Activated CD8-positive, alpha-beta memory T cell treated with anti-CD3 and anti-CD28 coated beads for 48 hours (primary cell): ENCODE results near the gene KCNF1.

ENCODE experiments used
- DNase-seq, 3 experiments: peaks; one replicate each; pipeline ENCODE4 v3.0.0-alpha.2; 2020; ENCODE audit warnings: low read depth in 2 of 3, low spot score in 2 of 3

The KCNF1 gene

DNA sequence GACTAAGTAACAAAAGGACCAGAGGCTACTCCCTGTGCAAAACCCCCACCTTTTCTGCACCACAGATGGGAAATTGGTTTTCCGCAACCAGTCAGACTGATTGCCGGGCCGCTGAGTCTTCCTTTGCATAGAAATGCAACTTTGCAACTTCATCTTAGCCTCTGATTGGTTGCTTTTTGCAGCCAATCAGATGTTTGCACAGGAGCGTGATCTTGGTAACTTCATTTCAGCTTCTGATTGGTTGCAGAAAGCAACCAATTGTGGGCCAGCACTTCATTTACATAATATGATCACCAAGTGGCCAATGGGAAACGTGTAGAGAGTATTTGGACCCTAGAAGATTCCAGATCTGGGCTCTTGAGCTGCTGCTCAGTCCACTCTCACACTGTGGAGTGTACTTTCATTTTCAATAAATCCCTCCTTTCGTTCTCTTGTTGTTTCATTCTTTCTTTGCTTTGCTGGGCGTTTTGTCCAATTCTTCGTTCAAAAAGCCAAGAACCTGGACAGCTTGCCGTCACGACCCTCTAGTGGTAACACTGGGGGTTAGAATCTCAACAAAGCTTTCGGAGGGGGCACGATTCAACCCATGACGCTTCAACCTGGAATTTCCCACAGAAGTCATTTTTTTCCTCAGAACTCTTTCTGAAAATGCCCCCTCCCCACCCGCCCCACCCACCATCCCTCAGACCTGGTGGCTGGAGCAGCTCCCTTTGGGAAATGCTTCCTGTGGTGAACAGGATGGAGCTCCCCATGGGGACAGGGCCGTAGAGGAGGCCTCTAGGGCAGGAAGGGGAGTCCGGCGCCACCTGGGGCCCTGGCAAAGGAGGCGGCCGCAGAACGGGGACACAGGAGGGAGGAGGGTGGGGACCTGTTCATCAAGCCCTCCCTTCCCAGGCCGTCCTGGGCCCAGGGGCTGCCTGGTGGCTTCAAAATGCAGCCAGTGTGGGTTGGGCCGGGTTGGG, 31.8 kb upstream of the KCNF1 start:
- no peak for DNase-seq

GRCh38 chr2:10880586-10881321, 31.0 kb upstream of the KCNF1 start:
- DNase-seq: no peak

DNA sequence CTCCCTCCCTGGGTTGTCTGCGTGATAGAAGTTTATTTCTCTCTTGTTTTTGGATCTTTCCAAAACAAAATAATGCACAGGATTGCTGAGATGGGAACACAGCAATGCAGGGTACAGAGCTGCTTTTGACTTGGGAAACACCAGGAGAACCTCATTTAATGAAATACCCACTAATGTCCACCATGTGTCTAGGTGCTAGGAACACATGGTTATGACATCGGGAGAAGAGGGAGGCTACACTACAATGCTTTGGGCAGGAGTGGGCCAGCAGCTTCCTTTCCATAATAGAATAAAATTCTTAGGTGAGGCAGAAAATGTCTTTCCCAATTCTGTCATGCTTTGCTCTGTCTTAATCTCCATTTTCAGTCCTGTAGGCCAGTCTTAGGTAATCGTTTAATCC, 29.2 kb upstream of the KCNF1 start:
- no peak for DNase-seq

GRCh38 chr2:10883066-10883465, 28.7 kb upstream of the KCNF1 start:
- DNase-seq: no peak

DNA sequence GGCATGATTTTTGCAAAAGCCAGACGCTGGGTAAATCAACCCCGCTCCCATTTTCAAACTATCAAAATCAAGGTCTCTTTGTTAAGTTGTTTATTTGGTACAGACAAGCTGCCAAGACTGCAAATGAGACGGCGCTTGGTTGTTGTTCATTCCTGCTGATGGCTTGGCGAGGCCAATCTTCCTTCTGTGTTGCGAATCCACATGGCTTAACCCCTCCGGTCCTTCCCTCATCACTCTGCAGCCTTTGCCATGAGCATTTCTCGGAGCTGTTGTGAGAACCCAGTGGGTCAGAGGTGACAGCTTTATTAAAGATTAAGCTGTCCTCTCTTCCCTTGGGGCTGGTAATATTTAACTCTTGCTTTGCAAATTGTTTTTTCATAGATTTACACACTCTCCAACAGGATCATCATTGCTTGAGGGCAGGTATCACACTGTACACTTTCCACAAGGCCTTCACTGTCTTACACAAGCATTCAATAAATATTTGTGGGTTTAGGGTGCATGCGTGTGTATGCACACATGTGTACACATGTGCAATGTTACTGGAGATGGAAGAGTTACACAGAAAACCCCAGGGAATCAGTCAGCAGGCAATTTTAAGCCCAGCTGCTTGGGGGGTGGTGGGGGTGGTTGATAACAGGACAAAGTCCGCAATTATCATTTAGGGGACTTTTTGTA, 27.8 kb upstream of the KCNF1 start:
- DNase-seq: no peak

DNA sequence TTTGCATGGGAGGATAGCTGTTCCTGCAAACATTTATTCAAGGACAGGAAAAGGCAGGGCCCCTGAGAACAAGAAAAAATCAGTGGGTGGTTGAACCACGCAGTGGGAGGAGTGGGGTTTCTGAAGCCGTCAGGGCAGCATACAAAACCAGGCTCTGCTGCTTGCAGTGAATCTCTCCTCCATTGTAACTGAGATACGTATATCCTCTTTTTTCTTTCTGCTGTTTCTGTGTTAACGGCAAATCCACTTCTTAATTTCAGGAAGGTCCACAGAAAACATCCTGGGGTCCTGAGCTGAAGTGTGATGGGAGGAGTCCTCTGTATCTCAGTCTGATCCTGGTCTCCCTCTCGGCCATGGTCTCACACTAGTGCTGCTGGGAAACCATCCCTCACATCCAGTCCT, 27.2 kb upstream of the KCNF1 start:
- no peak for DNase-seq

- DNase-seq: no peak
These were observed 26.5 kb upstream of the KCNF1 start for GRCh38 chr2:10885094-10885860.

DNA sequence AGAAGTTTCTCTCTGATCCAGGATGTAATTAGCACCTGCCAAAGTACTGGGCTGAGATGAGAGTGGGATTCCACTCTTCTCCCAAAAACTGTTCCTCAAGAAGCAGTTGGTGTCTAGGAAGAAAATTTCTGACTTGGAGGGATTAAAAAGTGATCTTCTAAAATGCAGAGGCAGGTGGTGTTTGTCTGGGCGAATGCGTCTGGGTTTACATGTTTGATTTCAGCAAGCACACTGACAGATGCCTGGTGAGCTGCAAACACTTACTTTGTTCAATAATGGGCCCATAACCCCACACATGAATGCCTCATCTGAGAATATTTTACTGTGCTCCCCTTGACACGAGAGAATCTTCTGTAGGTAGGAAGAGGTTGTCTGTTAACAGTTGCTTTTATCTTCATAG, 24.3 kb upstream of the KCNF1 start:
- no peak for DNase-seq

DNA sequence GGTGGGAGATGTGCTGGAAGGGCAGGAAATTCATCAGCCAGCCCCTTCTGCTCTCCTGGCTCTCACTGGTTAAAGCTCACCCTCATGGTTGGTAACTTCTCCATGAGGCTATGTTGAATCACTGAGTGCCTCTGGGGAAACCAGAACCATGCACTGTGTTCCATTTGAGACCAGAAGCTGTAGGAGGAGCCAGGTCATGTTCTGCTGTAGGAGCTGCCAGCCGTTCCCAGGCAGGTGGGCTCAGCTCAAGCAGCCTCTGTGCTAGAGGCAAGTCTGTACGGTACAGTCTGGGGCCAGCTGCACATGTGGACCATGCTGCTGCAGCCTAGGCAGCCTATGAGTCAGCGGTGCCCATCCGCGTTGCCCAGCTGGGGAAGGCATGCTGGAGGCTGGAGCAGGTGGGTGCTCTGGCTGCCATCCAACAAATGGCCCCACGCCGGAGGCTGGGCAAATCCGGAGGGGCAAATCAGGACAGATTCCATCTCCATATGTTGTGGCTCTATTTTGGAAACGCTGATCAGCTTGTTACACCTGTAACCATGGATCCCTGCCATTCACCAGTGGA, 22.0 kb upstream of the KCNF1 start:
- DNase-seq: no peak

- no peak for DNase-seq
These were observed 20.9 kb upstream of the KCNF1 start for GRCh38 chr2:10890706-10891270.

DNA sequence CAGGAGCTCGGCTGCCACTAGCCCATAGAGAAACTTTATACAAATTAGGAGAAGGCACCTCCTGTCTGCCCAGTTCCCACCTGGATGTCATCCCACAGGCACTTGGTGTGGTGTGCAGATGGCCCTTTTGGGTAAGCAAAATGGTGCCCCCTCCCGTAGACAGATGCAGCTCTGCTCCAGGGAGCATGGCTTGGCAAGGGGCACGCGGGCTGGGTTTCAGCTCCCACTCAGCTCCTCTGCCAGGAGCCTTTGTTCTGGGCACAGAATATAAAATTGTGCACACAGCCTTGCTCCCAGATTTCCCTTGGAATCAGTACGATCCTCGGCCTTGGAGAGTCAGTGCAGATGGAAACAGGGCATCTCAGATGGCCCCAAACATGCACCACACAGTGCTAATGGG, 20.3 kb upstream of the KCNF1 start:
- no peak for DNase-seq

DNA sequence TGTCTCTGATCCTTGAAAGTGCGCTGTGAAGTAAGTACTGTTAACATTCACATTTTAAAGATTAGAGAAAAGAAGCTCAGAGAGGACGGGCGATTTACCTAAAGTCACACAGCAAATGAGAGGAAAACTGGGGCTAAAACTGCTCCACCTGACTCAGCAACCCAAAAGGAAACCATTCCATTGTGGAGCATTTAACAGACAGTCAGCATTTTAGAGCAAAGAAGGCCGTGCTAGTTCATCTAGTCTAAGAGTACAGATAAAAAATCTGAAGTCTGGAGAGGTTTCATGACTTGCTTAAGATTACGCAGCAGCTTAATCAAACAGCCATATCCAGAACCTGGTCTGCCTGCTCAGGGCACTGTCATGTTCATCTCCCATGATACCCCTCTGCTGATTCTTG, 19.9 kb upstream of the KCNF1 start:
- no peak for DNase-seq

DNA sequence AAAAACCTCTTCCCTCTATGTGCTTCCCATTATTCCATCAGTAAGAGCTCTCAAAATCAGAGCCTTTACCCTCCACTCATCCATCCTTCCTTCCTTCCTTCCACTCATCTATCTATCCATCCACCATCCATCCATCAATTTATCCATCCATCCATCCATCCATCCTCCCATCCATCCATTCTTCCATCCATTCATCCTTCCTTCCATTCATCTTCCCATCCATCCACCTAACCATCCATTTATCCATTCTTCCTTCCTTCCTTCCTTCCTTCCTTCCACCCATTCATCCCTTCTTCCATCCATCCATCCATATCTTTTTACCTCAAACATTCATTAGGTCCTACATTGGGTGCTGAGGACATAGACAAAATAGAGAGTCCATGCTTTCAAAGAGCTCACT, 19.4 kb upstream of the KCNF1 start:
- DNase-seq: no peak

GRCh38 chr2:10892796-10893350, 18.9 kb upstream of the KCNF1 start:
- DNase-seq: no peak

DNA sequence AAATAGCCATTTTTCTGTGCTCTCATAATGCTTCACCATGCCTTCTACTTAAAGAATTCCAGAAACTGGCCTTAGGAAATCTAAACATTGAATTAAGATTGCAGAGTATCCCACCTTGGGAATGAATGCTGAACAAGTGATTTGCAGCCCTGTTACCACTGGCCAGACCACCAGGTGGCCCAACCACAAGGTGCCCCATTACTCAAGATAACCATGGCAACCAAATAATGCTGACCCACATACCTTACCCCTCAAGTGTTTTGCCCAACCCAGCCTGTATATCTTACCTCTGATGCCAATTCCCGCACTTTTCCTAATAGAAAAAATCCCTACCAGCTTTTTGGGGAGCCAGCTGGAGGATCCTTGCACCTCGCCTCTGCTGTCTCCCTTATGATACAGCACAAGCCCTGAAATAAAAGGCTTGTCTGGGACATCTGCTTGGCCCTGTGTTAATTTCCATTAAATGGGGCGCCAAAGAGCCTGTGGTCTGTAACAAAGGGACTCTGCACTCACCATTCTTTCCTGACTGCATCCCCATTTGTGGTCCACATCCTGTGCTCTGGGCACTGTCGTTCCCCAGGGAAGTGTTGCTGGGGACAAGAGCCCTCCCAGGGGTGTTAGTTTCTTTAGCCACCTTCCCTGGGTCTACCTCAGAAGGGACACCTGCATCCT, 17.3 kb upstream of the KCNF1 start:
- DNase-seq: no peak

DNA sequence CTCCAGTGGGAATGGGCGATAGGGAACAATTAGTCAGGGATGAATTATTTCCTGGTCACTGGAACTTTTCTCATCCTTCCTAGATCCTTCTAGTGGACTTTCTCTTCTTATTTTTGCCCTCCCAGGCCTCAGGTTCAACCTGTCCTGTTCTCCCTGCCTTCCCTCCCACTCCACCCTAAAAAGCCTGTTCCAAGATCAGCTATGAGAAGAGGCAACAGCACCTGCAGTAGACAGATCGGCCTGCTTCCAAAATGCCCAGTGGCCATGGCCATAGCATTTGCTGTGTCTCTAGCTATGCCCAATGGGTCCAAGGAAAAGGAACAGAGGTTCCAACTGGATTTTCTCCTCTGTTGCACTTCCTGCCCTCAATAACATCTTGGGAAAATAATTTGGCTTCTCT, 16.5 kb upstream of the KCNF1 start:
- no peak for DNase-seq

DNA sequence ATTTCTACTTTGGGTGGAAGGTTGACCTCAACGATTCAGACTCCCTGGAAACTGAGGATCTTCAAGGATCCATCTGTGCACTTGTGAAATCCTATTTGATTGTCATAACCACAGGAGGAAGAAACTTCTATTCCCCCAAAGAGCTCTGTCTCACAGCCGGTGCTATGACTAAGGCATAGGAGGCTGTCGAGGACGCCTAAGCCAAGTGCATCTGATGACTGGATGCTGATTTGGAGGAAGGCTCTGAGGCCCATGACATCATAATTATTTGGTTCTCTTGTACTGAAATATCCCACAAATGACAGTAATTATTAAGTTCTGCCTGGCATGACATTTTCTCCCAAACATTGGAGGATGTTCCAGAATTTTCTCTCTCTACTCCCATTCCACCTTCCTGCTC, 13.8 kb upstream of the KCNF1 start:
- no peak for DNase-seq

GRCh38 chr2:10900216-10901109, 11.3 kb upstream of the KCNF1 start:
- DNase-seq: no peak
